Left ventricle myocardium inferior (tissue), 1 donor: ENCODE measurements around the gene NFS1. TPM values are rescaled to one million over a fixed set of nuclear protein-coding genes. Genes with fewer than 3 reads are reported as not detected.

Experiments
- DNase-seq: peaks from one replicate; pipeline ENCODE4 v3.0.0-alpha.2; 2020
- H3K27ac ChIP-seq: fragments of 200-600 bp; replicated peaks from 2 replicates; pipeline ENCODE4 v1.8.0; 2021
- H3K27me3 ChIP-seq: fragments of 200-600 bp; 2 replicates; pipeline ENCODE4 v1.8.0; 2021; ENCODE audit warnings: low read depth
- H3K36me3 ChIP-seq: fragments of 200-600 bp; 2 replicates; pipeline ENCODE4 v1.8.0; 2021
- H3K4me1 ChIP-seq: fragments of 200-600 bp; 2 replicates; pipeline ENCODE4 v1.8.0; 2021
- H3K4me3 ChIP-seq: fragments of 200-600 bp; 2 replicates; pipeline ENCODE4 v1.8.0; 2021; ENCODE audit warnings: mild to moderate bottlenecking, moderate library complexity
- H3K9me3 ChIP-seq: fragments of 200-600 bp; replicated peaks from 2 replicates; pipeline ENCODE4 v1.8.0; 2021
- intact Hi-C: fragments of 100-400 bp; cut with micrococcal nuclease; formaldehyde crosslinking; loops from one replicate; pipeline ENCODE4 v1.11.0; 2022
- total RNA-seq: library from RNA; stranded (reverse); fragmentation: NEBNext Ultra II Directional; extraction: Animal tissue kit (Norgen Biotek cat#: 25700); gene quantifications from one replicate; pipeline ENCODE4 v1.2.1, GENCODE V29; 2021
- TF ChIP-seq, protein P1 (sequence below): fragments of 200-600 bp; IDR thresholded peaks from 2 replicates; pipeline ENCODE4 v1.8.0; 2021; ENCODE audit warnings: antibody characterized with exemption, mild to moderate bottlenecking, borderline replicate concordance
- donor health status: DM: no; HTN: yes; CAD: no; lungs with severe emphysema.

Gene NFS1
- total RNA-seq, 1 donor from 2014 or later = 60.8 TPM

GRCh38 chr20:35641743-35642142 is 57.4 kb downstream of the NFS1 start:
- intact Hi-C loops = no loop called here
- no peak overlapping the region for H3K4me3 ChIP-seq
- H3K36me3 ChIP-seq = no peaks in the 10 kb centered on the region
- no peak for DNase-seq
- TF ChIP-seq, protein P1, sequence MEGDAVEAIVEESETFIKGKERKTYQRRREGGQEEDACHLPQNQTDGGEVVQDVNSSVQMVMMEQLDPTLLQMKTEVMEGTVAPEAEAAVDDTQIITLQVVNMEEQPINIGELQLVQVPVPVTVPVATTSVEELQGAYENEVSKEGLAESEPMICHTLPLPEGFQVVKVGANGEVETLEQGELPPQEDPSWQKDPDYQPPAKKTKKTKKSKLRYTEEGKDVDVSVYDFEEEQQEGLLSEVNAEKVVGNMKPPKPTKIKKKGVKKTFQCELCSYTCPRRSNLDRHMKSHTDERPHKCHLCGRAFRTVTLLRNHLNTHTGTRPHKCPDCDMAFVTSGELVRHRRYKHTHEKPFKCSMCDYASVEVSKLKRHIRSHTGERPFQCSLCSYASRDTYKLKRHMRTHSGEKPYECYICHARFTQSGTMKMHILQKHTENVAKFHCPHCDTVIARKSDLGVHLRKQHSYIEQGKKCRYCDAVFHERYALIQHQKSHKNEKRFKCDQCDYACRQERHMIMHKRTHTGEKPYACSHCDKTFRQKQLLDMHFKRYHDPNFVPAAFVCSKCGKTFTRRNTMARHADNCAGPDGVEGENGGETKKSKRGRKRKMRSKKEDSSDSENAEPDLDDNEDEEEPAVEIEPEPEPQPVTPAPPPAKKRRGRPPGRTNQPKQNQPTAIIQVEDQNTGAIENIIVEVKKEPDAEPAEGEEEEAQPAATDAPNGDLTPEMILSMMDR = no peak
- H3K9me3 ChIP-seq = no peaks in the 10 kb centered on the region
- no peaks in the 10 kb centered on the region for H3K27me3 ChIP-seq
- no peak overlapping the region for H3K27ac ChIP-seq
- H3K4me1 ChIP-seq = peaks cover 36% of the 10 kb centered on the region

DNA sequence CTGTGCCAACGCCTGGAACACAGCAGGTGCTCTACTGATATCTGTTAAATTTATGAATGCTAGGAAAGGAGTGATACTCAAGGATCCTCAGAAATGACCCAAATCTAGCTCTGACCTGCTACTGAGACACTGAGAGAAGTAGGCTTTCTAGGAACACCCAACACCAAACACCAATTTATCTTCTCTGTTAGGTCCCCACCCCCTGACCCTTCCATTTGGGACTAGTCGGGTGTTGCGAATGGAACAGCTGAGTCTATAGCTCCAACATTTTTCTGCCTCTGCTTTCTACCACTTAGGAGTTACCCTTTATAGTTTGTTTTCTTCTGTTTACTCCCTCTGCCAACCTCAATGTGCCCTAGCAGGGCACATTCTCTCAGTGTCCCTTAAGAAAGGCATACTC is 58.4 kb downstream of the NFS1 start:
- DNase-seq = no peak
- Histone ChIP-seq H3K27me3 (no peaks in the 10 kb centered on the region), H3K27ac (no peak overlapping the region), H3K36me3 (no peaks in the 10 kb centered on the region), H3K4me1 (peaks cover 44% of the 10 kb centered on the region), H3K4me3 (no peak overlapping the region), H3K9me3 (no peaks in the 10 kb centered on the region)
- intact Hi-C loops = no loop called here
- TF ChIP-seq, protein P1 = no peak

DNA sequence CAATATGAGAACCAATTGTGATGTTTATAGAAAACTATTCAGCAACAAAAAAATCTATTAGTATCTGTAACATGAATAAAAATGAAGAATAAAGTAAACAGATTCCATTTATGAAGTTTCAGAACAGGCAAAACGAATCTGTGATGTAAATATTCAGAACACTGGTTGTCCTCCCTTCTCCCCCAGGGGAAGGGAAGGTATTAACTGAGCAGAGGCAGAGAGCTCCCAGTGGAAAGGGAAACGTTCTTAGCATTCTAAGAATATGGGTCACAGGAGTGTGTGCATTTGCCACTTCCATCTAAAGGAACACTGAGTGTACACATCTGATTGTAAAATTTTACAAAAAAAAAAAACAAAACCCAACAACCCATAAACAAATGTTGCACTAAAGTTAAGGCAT is 60.4 kb downstream of the NFS1 start:
- intact Hi-C loops = no loop called here
- H3K9me3 ChIP-seq = no peaks in the 10 kb centered on the region
- H3K27me3 ChIP-seq = no peaks in the 10 kb centered on the region
- H3K36me3 ChIP-seq = no peaks in the 10 kb centered on the region
- no peak for DNase-seq
- H3K4me3 ChIP-seq = no peak overlapping the region
- no peak overlapping the region for H3K27ac ChIP-seq
- TF ChIP-seq, protein P1 = no peak
- peaks cover 55% of the 10 kb centered on the region for H3K4me1 ChIP-seq

GRCh38 chr20:35637276-35637675 is 61.9 kb downstream of the NFS1 start:
- intact Hi-C loops = no loop called here
- Histone ChIP-seq H3K4me1 (peaks cover 55% of the 10 kb centered on the region), H3K27ac (no peak overlapping the region), H3K27me3 (no peaks in the 10 kb centered on the region), H3K4me3 (no peak overlapping the region), H3K36me3 (no peaks in the 10 kb centered on the region), H3K9me3 (no peaks in the 10 kb centered on the region)
- DNase-seq = no peak
- TF ChIP-seq, protein P1 = no peak

DNA sequence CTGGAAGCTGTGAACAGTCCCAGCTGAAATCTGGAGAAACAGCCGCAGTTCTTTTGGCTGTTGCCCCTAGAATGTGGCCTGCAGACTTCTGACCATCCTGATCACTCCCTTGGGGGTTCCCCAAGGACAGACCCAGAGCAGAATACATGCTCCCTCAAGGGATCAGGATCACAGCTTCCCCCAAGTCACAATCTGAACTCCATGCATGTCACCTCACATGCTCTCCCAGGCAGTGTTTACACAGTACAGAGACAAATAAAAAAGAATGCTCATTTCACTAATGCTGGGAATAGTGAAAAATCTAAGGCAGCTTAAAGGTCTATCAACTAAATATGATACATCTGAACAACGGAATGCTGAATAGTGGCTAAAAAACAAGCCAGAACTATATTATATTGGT is 63.1 kb downstream of the NFS1 start:
- Histone ChIP-seq H3K27me3 (no peaks in the 10 kb centered on the region), H3K9me3 (no peaks in the 10 kb centered on the region), H3K27ac (no peak overlapping the region), H3K36me3 (peaks cover 7% of the 10 kb centered on the region), H3K4me1 (peaks cover 54% of the 10 kb centered on the region), H3K4me3 (no peak overlapping the region)
- intact Hi-C loops = no loop called here
- TF ChIP-seq, protein P1 = no peak
- DNase-seq = no peak

DNA sequence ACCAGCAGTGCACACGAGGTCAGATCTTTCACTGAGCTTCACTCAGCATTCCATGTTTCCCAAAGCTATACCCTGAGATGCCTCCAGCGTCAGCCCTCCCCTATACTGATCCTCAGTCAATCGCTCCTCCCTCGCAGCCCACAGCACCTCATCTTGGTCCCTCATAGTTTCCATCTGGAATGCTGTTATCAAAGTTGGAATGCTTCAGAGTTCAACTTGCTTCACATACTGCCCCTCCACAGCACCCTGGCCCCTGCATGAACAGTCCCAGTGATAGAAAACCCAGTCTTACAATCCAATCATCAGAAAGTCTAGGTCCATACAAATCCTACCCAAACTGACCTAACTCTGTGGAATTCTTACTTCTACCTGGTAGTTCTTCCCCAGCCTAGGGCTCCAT is 63.5 kb downstream of the NFS1 start:
- Histone ChIP-seq H3K9me3 (no peaks in the 10 kb centered on the region), H3K27me3 (no peaks in the 10 kb centered on the region), H3K4me3 (no peak overlapping the region), H3K36me3 (peaks cover 11% of the 10 kb centered on the region), H3K27ac (no peak overlapping the region), H3K4me1 (peaks cover 49% of the 10 kb centered on the region)
- TF ChIP-seq, protein P1 = no peak
- DNase-seq = no peak
- intact Hi-C loops = no loop called here
